NT2/D1 (cell line): ENCODE data around the gene RNF157.

Experiments
- YY1 ChIP-seq: IDR thresholded peaks from 2 replicates; pipeline ENCODE4 v1.6.1; 2011; ENCODE audit not compliant: insufficient read length, insufficient read depth
- ZNF274 ChIP-seq: IDR thresholded peaks from 2 replicates; pipeline ENCODE4 v1.6.1; 2011; ENCODE audit warnings: mild to moderate bottlenecking, low read depth, low read length

GRCh38 chr17:76248013-76248782, 7.9 kb upstream of the RNF157 start:
- TF ChIP-seq YY1 (no peak), ZNF274 (no peak)
